Measurements from ENCODE around the gene ATP2B3.

GRCh38 chrX:153587342-153587741, 69.9 kb downstream of the ATP2B3 start:
- TF ChIP-seq POLR2A (IDR thresholded peaks at IDR 0.05) (no peak), CTCF (IDR thresholded peaks at IDR 0.05) (no peak), POLR2AphosphoS5 (IDR thresholded peaks at IDR 0.05; ENCODE audit: insufficient read depth in 1 of 2, low read depth in 1 of 2) (no peak)
